Astrocyte of the hippocampus (primary cell): Measurements from ENCODE around the gene ATP8B3.

Experiments
- DNase-seq: peaks from one replicate; pipeline ENCODE4 v3.0.0; 2011; ENCODE audit warnings: low read depth, low spot score

Gene ATP8B3

DNA sequence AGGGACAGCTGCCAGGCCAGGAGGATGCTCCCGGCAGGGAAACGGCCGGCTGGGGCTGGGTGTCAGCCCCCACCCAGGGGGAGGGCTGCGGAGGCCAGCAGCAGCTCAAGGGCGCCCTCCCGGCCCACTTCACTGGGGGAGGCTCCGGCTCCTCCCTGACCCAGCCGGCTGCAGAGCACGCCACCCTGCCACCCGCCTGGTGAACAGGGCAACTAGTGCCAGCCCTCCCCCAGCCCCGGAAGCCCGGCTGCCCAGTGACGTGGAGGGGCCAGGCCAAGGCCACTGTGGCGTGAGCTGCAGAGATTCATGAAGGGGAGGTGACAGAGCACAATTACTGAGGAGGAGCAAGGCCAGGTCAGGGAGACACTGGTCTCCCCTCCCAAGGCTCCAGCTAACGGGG lies 21.5 kb upstream of the ATP8B3 start:
- no peak for DNase-seq

GRCh38 chr19:1832046-1832663 lies 20.1 kb upstream of the ATP8B3 start:
- DNase-seq, result no peak

GRCh38 chr19:1830978-1831377 lies 18.9 kb upstream of the ATP8B3 start:
- DNase-seq, result no peak

DNA sequence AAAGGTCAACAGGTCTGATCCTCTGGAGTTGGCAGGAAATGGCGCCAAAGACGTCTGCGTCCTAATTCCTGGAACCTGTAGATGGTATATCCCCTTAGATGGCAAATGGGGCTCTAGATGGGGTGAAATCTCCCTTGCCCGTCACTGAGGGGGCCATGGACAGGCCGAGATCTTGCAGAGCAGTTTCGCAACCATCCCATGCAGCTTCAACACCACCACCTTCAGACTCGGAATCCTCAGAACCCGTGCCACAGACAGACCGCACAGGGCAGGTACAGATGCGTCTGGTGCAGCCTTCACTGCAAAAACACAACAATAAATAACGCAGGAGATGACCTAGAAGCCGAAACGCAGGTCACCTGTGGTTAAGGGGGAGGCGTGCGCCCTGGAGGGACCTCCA lies 18.5 kb upstream of the ATP8B3 start:
- no peak for DNase-seq

- no peak for DNase-seq
Observed at GRCh38 chr19:1829958-1830357, 17.9 kb upstream of the ATP8B3 start.

DNA sequence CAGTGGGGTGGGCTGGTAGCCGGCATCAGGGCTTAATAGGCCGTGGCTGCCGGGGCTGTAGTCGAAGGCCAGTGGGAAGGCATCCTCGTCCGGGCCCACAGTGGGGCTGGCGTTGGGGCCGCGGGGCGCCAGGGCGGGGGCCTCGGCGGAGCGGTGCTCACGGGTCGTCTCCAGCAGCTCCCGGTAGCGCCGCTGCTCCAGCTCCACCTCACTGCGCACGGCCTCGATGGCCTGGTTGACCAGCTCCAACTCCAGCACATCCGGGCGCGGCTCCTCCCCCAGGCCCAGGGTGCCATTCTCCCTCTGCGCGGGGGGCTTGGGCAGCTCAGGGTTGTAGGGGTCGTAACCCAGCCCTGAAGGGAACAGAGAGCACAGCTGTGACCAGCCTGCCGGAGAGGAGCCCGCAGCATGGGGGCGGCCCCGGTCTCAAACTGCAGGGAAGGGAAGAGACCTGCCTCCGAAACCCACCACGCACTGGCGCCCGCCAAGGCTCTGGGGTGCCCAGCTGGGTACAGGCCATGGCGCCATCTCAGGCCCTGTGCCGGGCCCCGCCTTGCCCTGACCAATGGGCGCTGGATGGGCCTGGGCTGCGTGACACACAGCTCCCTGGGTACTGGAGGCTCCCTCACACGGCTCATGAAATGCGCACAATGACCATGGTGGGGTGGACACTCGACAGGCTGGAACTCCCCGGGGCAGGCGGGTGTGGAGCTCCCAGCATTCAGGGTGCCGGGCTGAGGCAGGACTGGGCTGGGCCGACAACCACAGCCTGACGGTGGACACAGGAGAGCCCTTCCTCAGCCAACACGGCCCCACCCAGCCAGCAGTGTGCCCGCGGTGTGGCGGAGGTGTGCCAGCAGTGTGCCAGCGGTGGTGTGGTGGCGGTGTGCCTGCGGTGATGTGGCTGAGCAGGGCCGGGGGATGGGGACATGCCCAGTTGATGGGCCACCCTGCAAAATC lies 16.5 kb upstream of the ATP8B3 start:
- no peak for DNase-seq

DNA sequence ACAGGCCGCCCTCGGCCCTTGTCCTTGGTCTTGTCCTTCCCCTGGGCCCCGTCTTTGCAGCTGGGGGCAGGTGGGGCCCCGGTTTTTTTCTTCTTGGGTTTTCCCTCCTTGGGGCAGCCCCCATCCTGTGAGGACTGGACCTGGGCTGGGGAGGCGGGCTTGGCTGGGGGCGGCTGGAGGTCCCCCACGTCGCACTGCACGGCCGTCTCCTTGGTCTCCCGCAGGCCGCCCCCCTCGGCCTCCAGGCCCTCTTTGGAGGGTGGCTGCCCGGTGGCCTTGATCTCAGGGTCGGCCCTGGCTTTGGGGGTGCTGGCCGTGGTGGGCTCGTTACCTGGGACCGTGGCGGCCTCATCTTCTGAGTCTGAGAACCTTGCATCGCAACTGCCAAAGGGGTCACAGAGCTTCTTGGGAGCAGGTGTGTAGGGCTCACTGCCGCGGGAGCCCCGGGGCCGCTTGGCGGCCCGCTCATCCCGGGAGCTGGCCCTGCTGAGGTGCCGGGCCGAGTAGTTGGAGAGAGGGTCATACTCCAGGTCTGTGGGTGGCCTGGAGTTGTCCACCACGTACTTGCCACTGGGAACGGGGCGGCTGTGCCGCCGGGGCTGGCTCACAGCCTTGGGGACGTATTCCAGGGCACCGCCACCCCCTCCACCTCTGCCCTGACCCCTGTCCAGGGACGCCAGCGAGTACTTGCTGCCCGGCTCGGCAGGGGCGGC lies 15.6 kb upstream of the ATP8B3 start:
- DNase-seq, result no peak

GRCh38 chr19:1826557-1827521 lies 14.8 kb upstream of the ATP8B3 start:
- DNase-seq, result no peak

DNA sequence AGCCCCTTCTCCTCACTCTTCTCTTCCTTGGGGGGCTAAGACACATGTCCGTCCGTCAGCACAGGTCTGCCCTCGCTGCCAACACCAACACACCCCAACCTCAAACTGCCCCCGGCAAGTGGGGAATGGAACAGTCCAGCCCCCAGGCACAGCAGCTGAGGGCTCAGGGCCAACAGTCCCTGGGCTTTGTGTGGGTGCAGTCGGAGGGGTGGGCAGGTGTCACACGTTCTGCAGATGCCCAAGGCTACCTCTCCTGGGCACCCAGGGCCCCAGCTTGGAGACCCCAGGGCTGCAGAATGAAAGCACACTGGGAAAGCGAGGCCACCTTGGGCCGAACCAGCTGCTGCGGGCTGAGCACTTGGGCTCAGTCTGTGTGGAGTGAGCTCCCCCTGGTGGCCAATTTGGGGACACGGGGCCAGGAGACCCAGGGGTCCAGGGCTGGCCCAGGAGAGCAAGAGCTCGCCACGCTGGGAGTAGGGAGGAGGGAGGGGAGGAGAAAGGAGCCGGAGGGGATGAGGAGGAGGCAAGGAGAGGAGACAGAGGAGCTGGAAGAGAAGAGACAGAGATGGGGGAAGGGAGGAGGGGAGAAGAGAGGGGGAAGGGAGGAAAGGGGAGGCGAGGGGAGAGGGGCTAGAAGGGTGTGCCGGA lies 14.0 kb upstream of the ATP8B3 start:
- DNase-seq, result peak; percentile 87

DNA sequence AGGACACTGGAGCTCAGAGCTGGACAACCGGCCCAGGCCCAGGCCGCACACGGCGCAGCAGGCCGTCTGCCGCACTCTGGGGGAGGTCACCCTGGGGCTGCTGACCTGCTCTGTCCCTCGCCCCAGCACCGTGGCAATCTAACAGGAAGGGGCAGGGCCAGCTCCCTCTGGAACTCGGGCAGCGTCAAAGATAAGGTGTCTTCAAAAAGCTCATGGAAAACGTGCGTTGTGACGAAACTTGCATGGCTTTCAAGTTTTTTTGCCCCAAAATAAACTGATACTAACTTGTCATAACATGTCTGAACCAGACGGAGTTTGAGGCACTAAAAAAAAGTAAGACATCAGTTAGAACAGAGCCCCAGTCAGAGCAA lies 12.2 kb upstream of the ATP8B3 start:
- no peak for DNase-seq

DNA sequence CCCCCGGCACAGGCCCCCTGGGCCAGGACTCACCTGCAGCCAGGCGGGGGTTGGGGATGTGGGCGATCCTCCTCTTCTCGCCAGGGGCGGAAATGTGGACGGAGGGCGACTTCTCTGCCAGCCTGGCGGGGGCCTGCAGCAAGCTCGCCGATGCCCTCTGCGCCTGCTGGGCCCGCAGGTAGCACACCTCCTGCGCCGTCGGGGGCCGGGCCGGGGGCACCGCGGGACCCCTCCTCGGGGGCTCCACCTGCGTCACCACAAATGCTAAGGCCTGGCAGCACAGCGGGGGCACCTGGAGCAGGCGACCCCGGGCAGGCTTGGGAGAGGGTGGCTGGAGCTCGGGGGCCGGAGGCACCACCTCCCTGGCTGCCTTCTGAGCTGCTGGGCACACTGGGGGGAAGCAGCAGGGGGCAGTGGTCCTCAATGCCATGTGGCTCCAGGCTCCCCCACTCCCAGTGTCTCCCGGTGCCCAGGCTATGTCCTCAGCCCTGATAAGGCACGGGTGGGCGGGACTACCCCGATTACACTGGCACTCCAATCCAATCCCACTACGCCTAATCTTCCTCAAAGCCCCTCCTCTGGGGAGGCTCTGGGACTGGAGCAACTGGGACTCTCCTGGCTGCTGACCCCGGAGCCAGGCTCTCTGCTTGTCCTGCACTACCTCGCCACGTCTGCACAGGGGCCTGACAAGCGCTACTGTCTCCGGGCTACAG lies 11.6 kb upstream of the ATP8B3 start:
- DNase-seq, result no peak

DNA sequence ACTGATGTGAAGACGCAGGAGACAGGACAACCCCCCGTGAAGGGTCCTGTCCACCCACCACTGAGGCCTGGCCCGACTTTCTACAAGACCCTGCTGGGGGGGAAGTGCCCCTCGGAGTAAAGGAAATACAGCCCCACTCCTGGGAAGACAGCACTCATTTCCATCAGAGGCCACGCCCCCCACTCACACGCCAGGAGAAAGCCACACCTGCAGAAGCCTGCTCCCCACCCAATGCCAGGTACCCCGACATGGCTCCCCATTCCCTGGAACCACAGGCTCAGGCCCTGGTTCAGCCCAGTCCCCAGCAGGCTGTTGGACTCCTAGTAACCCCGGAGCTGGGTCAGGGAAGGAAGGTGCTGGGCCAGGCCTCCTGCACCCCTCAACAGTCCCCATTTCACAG lies 10.9 kb upstream of the ATP8B3 start:
- no peak for DNase-seq

- no peak for DNase-seq
Observed at GRCh38 chr19:1822210-1822609, 10.1 kb upstream of the ATP8B3 start.

GRCh38 chr19:1819341-1820255 lies 7.5 kb upstream of the ATP8B3 start:
- no peak for DNase-seq

GRCh38 chr19:1818549-1819195 lies 6.6 kb upstream of the ATP8B3 start:
- no peak for DNase-seq

GRCh38 chr19:1817553-1818179 lies 5.6 kb upstream of the ATP8B3 start:
- DNase-seq, result no peak

DNA sequence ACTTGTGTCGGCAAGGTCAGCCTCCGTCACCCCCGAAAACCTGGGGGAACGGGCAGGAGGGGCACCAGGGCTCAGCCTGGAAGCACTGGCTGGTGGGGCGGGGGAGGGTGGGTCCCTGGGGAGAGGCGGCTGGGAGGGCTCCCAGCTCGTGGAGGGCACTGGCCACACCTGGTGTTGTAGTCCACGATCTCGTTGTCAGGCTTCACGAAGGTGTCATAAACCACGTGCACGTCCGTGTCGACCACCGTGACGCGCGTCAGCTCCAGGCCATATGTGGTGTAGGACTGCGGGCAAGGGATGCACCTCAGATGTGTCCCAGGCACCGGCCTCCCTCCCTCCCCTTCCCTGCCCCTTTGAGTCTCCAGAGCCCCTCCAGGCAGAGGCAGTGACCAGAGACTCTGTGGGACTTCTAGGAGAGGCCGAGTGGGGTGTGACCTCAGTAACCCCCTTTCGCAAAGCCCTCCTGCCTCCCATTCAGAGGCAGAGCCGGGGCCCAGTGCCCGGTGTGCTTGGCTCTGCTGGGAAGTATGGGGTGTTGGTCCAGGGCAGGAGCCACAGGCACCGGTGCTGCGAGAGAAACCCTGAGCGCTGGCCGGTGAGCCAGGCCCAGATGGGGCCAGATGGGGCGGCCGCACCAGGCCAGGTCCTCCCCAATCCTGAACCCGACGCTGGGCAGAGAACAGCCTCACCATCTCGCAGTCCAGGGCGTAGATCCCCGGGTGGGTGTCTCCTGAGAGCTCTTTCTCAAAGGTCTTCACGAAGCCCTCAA lies 4.6 kb upstream of the ATP8B3 start:
- DNase-seq, result no peak
